ENCODE measurements around the gene SGPL1.

SGPL1 gene

GRCh38 chr10:70799124-70799523 lies 16.6 kb upstream of the SGPL1 start:
- Histone ChIP-seq H2BK12ac (ENCODE audit: low read length) (no peak overlapping the region), H3K9me3 (ENCODE audit: insufficient read depth, low read depth, low read length) (no peaks in the 10 kb centered on the region), H2BK5ac (ENCODE audit: low read depth, low read length, poor library complexity) (no peak overlapping the region), H3K27ac (ENCODE audit: low read depth, low read length) (no peak overlapping the region), H3K23ac (ENCODE audit: low read length) (no peak overlapping the region), H4K8ac (ENCODE audit: low read depth, low read length) (no peak overlapping the region), H2BK120ac (ENCODE audit: insufficient read depth, low read length, poor library complexity) (no peak overlapping the region), H2AFZ (ENCODE audit: insufficient read depth, low read length, poor library complexity) (no peak overlapping the region), H4K12ac (ENCODE audit: low read depth, low read length) (no peak overlapping the region), H3K79me2 (ENCODE audit: control insufficient read depth, insufficient read depth, low read length, poor library complexity) (no peaks in the 10 kb centered on the region), H3K27me3 (ENCODE audit: insufficient read depth, low read length) (no peaks in the 10 kb centered on the region), H2AK5ac (ENCODE audit: low read length) (no peak overlapping the region), H3K14ac (ENCODE audit: low read length) (no peak overlapping the region), H3K4me3 (ENCODE audit: low read depth, low read length) (no peak overlapping the region), H3K9ac (ENCODE audit: low read length) (no peak overlapping the region), H3K4me1 (ENCODE audit: control insufficient read depth in 1 of 2, insufficient read depth in 2 of 2, low read length in 2 of 2) (no peaks in the 10 kb centered on the region), H3K36me3 (ENCODE audit: control insufficient read depth in 1 of 2, insufficient read depth in 2 of 2, low read length in 2 of 2) (no peaks in the 10 kb centered on the region), H3K4ac (ENCODE audit: low read depth, low read length) (no peak overlapping the region), H3K4me2 (ENCODE audit: low read length) (no peak overlapping the region), H4K91ac (ENCODE audit: low read depth, low read length) (no peak overlapping the region), H3K79me1 (ENCODE audit: low read length) (no peaks in the 10 kb centered on the region), H3K18ac (ENCODE audit: low read length) (no peak overlapping the region)
- DNase-seq = no peak
- WGBS (ENCODE audit: extremely low coverage, insufficient coverage, insufficient read length) = no CpG with 5 or more reads among the region's 5 CpGs

- Histone ChIP-seq H2BK12ac (ENCODE audit: low read length) (no peak overlapping the region), H3K9me3 (ENCODE audit: insufficient read depth, low read depth, low read length) (no peaks in the 10 kb centered on the region), H3K4me1 (ENCODE audit: control insufficient read depth in 1 of 2, insufficient read depth in 2 of 2, low read length in 2 of 2) (no peaks in the 10 kb centered on the region), H2AK5ac (ENCODE audit: low read length) (no peak overlapping the region), H3K4me2 (ENCODE audit: low read length) (no peak overlapping the region), H2AFZ (ENCODE audit: insufficient read depth, low read length, poor library complexity) (no peak overlapping the region), H4K91ac (ENCODE audit: low read depth, low read length) (no peak overlapping the region), H2BK5ac (ENCODE audit: low read depth, low read length, poor library complexity) (no peak overlapping the region), H3K18ac (ENCODE audit: low read length) (no peak overlapping the region), H4K12ac (ENCODE audit: low read depth, low read length) (no peak overlapping the region), H3K79me2 (ENCODE audit: control insufficient read depth, insufficient read depth, low read length, poor library complexity) (no peaks in the 10 kb centered on the region), H2BK120ac (ENCODE audit: insufficient read depth, low read length, poor library complexity) (no peak overlapping the region), H4K8ac (ENCODE audit: low read depth, low read length) (no peak overlapping the region), H3K27me3 (ENCODE audit: insufficient read depth, low read length) (no peaks in the 10 kb centered on the region), H3K4ac (ENCODE audit: low read depth, low read length) (no peak overlapping the region), H3K36me3 (ENCODE audit: control insufficient read depth in 1 of 2, insufficient read depth in 2 of 2, low read length in 2 of 2) (no peaks in the 10 kb centered on the region), H3K79me1 (ENCODE audit: low read length) (no peaks in the 10 kb centered on the region), H3K4me3 (ENCODE audit: low read depth, low read length) (no peak overlapping the region), H3K27ac (ENCODE audit: low read depth, low read length) (no peak overlapping the region), H3K23ac (ENCODE audit: low read length) (no peak overlapping the region), H3K9ac (ENCODE audit: low read length) (no peak overlapping the region), H3K14ac (ENCODE audit: low read length) (no peak overlapping the region)
- WGBS (ENCODE audit: extremely low coverage, insufficient coverage, insufficient read length) = no CpG with 5 or more reads among the region's 1 CpG
- no peak for DNase-seq
Measured at GRCh38 chr10:70801854-70802253, 13.9 kb upstream of the SGPL1 start.

- no peak overlapping the region for H2BK5ac ChIP-seq (ENCODE audit: low read depth, low read length, poor library complexity)
Measured at GRCh38 chr10:70803775-70804420, 11.8 kb upstream of the SGPL1 start.

GRCh38 chr10:70804421-70804808 lies 11.3 kb upstream of the SGPL1 start:
- WGBS (ENCODE audit: extremely low coverage, insufficient coverage, insufficient read length) = no CpG with 5 or more reads among the region's 2 CpGs
- H3K36me3 ChIP-seq (ENCODE audit: control insufficient read depth in 1 of 2, insufficient read depth in 2 of 2, low read length in 2 of 2) = no peaks in the 10 kb centered on the region
- H4K8ac ChIP-seq (ENCODE audit: low read depth, low read length) = no peak overlapping the region
- H3K4me1 ChIP-seq (ENCODE audit: control insufficient read depth in 1 of 2, insufficient read depth in 2 of 2, low read length in 2 of 2) = peaks cover 2 to 5% of the 10 kb centered on the region in 2 experiments
- H3K9me3 ChIP-seq (ENCODE audit: insufficient read depth, low read depth, low read length) = peaks cover 2% of the 10 kb centered on the region
- H2BK5ac ChIP-seq (ENCODE audit: low read depth, low read length, poor library complexity) = no peak overlapping the region
- H3K23ac ChIP-seq (ENCODE audit: low read length) = no peak overlapping the region
- no peak overlapping the region for H2BK12ac ChIP-seq (ENCODE audit: low read length)
- H3K14ac ChIP-seq (ENCODE audit: low read length) = no peak overlapping the region
- DNase-seq = no peak
- H3K27ac ChIP-seq (ENCODE audit: low read depth, low read length) = no peak overlapping the region
- no peak overlapping the region for H2AK5ac ChIP-seq (ENCODE audit: low read length)
- H3K79me1 ChIP-seq (ENCODE audit: low read length) = no peaks in the 10 kb centered on the region
- H4K91ac ChIP-seq (ENCODE audit: low read depth, low read length) = no peak overlapping the region
- no peaks in the 10 kb centered on the region for H3K27me3 ChIP-seq (ENCODE audit: insufficient read depth, low read length)
- no peaks in the 10 kb centered on the region for H3K79me2 ChIP-seq (ENCODE audit: control insufficient read depth, insufficient read depth, low read length, poor library complexity)
- H3K4ac ChIP-seq (ENCODE audit: low read depth, low read length) = no peak overlapping the region
- no peak overlapping the region for H2BK120ac ChIP-seq (ENCODE audit: insufficient read depth, low read length, poor library complexity)
- no peak overlapping the region for H3K18ac ChIP-seq (ENCODE audit: low read length)
- no peak overlapping the region for H2AFZ ChIP-seq (ENCODE audit: insufficient read depth, low read length, poor library complexity)
- H3K9ac ChIP-seq (ENCODE audit: low read length) = no peak overlapping the region
- no peak overlapping the region for H3K4me2 ChIP-seq (ENCODE audit: low read length)
- H4K12ac ChIP-seq (ENCODE audit: low read depth, low read length) = no peak overlapping the region
- H3K4me3 ChIP-seq (ENCODE audit: low read depth, low read length) = no peak overlapping the region

More at GRCh38 chr10:70803775-70804420, 11.8 kb upstream of the SGPL1 start:
- no peaks in the 10 kb centered on the region for H3K79me2 ChIP-seq (ENCODE audit: control insufficient read depth, insufficient read depth, low read length, poor library complexity)
- H2BK12ac ChIP-seq (ENCODE audit: low read length) = no peak overlapping the region
- H3K4me2 ChIP-seq (ENCODE audit: low read length) = no peak overlapping the region
- no peak overlapping the region for H3K4ac ChIP-seq (ENCODE audit: low read depth, low read length)
- no CpG with 5 or more reads among the region's 2 CpGs for WGBS (ENCODE audit: extremely low coverage, insufficient coverage, insufficient read length)
- no peaks in the 10 kb centered on the region for H3K27me3 ChIP-seq (ENCODE audit: insufficient read depth, low read length)
- H3K27ac ChIP-seq (ENCODE audit: low read depth, low read length) = no peak overlapping the region
- peaks cover 1% of the 10 kb centered on the region for H3K9me3 ChIP-seq (ENCODE audit: insufficient read depth, low read depth, low read length)
- H4K12ac ChIP-seq (ENCODE audit: low read depth, low read length) = no peak overlapping the region
- H3K18ac ChIP-seq (ENCODE audit: low read length) = no peak overlapping the region
- no peak overlapping the region for H4K91ac ChIP-seq (ENCODE audit: low read depth, low read length)
- no peak overlapping the region for H3K14ac ChIP-seq (ENCODE audit: low read length)
- no peak overlapping the region for H2BK120ac ChIP-seq (ENCODE audit: insufficient read depth, low read length, poor library complexity)
- no peak overlapping the region for H3K9ac ChIP-seq (ENCODE audit: low read length)
- no peak overlapping the region for H2AK5ac ChIP-seq (ENCODE audit: low read length)
- H3K36me3 ChIP-seq (ENCODE audit: control insufficient read depth in 1 of 2, insufficient read depth in 2 of 2, low read length in 2 of 2) = no peaks in the 10 kb centered on the region
- no peak overlapping the region for H4K8ac ChIP-seq (ENCODE audit: low read depth, low read length)
- H3K79me1 ChIP-seq (ENCODE audit: low read length) = no peaks in the 10 kb centered on the region
- no peak overlapping the region for H3K23ac ChIP-seq (ENCODE audit: low read length)
- no peak overlapping the region for H3K4me3 ChIP-seq (ENCODE audit: low read depth, low read length)
- H3K4me1 ChIP-seq (ENCODE audit: control insufficient read depth in 1 of 2, insufficient read depth in 2 of 2, low read length in 2 of 2) = peaks cover 0 to 1% of the 10 kb centered on the region in 2 experiments
- DNase-seq = no peak
- no peak overlapping the region for H2AFZ ChIP-seq (ENCODE audit: insufficient read depth, low read length, poor library complexity)

Measured in trophoblast cell (in vitro differentiated cells and primary cell).